ENCODE measurements around the gene SPINK13.

SPINK13 gene

GRCh38 chr5:148314187-148314586, 45.6 kb downstream of the SPINK13 start:
- DNase-seq = peak in 1 of 2 experiments; percentile 30

GRCh38 chr5:148314731-148315130, 46.1 kb downstream of the SPINK13 start:
- DNase-seq = no peak

- peak; percentile 23 to 49 for DNase-seq
Observed at GRCh38 chr5:148320011-148320963, 51.7 kb downstream of the SPINK13 start.

GRCh38 chr5:148333262-148333849, 64.8 kb downstream of the SPINK13 start:
- peak; percentile 18 to 47 for DNase-seq

GRCh38 chr5:148335259-148335658, 66.7 kb downstream of the SPINK13 start, which contains the start of gene SPINK9:
Gene SPINK9 (plus strand): TSS chr5:148335559. CDS start chr5:148335614, 55 bp downstream.
- no peak for DNase-seq

All from NCI-H526 (cell line).